Karpas-422 (cell line): ENCODE measurements around the gene RNF208. TPM values are rescaled to one million over a fixed set of nuclear protein-coding genes. Genes with fewer than 3 reads are reported as not detected.

Experiments used
- DNase-seq: peaks from one replicate; pipeline ENCODE4 v3.0.0-alpha.2; 2015
- H2AFZ ChIP-seq: fragments of 200-600 bp; sonication (generic); 2 replicates; pipeline ENCODE4 v1.6.1; 2014; ENCODE audit warnings: antibody characterized with exemption, low read length, mixed read lengths
- H3K27ac ChIP-seq: fragments of 200-600 bp; sonication (generic); 2 replicates; pipeline ENCODE4 v1.5.1; 2014; ENCODE audit warnings: mild to moderate bottlenecking, low read length, moderate library complexity
- H3K27me3 ChIP-seq: fragments of 200-600 bp; sonication (generic); 2 replicates; pipeline ENCODE4 v1.6.1; 2014; ENCODE audit warnings: low read length, mixed read lengths
- H3K36me3 ChIP-seq: fragments of 200-600 bp; sonication (generic); 2 replicates; pipeline ENCODE4 v1.6.1; 2014; ENCODE audit warnings: low read length, mixed read lengths; ENCODE audit not compliant: insufficient read depth
- H3K4me1 ChIP-seq: fragments of 200-600 bp; sonication (generic); 2 replicates; pipeline ENCODE4 v1.6.1; 2014; ENCODE audit warnings: mild to moderate bottlenecking, low read length, mixed read lengths
- H3K4me2 ChIP-seq: fragments of 200-600 bp; sonication (generic); 2 replicates; pipeline ENCODE4 v1.6.1; 2014; ENCODE audit warnings: low read length, low read depth, mild to moderate bottlenecking; ENCODE audit not compliant: poor library complexity, severe bottlenecking
- H3K4me3 ChIP-seq: fragments of 200-600 bp; sonication (generic); 2 replicates; pipeline ENCODE4 v1.5.1; 2014; ENCODE audit warnings: mild to moderate bottlenecking, antibody characterized with exemption, low read length, mixed read lengths
- H3K79me2 ChIP-seq: fragments of 200-600 bp; sonication (generic); 2 replicates; pipeline ENCODE4 v1.6.1; 2014; ENCODE audit warnings: mild to moderate bottlenecking, low read length, mixed read lengths
- H3K9ac ChIP-seq: fragments of 200-600 bp; sonication (generic); 2 replicates; pipeline ENCODE4 v1.6.0; 2014; ENCODE audit warnings: low read length
- H3K9me2 ChIP-seq: fragments of 200-600 bp; sonication (generic), shearing (Covaris generic); replicated peaks from 2 replicates; pipeline ENCODE4 v1.6.0; 2014; ENCODE audit warnings: mild to moderate bottlenecking, low read length, moderate library complexity; ENCODE audit not compliant: insufficient read depth
- H3K9me3 ChIP-seq: fragments of 300-700, 200-600 bp; sonication (generic); 2 replicates; pipeline ENCODE4 v1.6.1; 2014; ENCODE audit warnings: low read length, mixed read lengths
- H4K20me1 ChIP-seq: fragments of 200-600 bp; sonication (generic); 2 replicates; pipeline ENCODE4 v1.6.1; 2014; ENCODE audit warnings: mild to moderate bottlenecking, antibody characterized with exemption, low read length, low read depth; ENCODE audit not compliant: insufficient read depth
- total RNA-seq: library from RNA; depleted of rRNA; stranded (reverse); fragments of >200 nt; shearing (Covaris generic); gene quantifications from 2 replicates; pipeline ENCODE4 v1.2.3, GENCODE V29; 2014; ENCODE audit warnings: low replicate concordance

RNF208 gene
- total RNA-seq, 1 experiment from 2014 or later: 0.26 TPM

- H3K4me2 ChIP-seq: no peak overlapping the region
- peaks cover 43% of the 10 kb centered on the region for H3K4me1 ChIP-seq
- H3K4me3 ChIP-seq: no peak overlapping the region
- H3K27ac ChIP-seq: no peak overlapping the region
- no peaks in the 10 kb centered on the region for H3K27me3 ChIP-seq
- H3K79me2 ChIP-seq: no peaks in the 10 kb centered on the region
- no peaks in the 10 kb centered on the region for H3K9me3 ChIP-seq
- H3K9ac ChIP-seq: no peak overlapping the region
- H3K36me3 ChIP-seq: no peaks in the 10 kb centered on the region
- H4K20me1 ChIP-seq: peaks cover 30% of the 10 kb centered on the region; the same call in 1 of the 2 replicates
- H2AFZ ChIP-seq: no peak overlapping the region
- no peaks in the 10 kb centered on the region for H3K9me2 ChIP-seq
- no peak for DNase-seq
Measured at GRCh38 chr9:137233143-137233980, 11.3 kb upstream of the RNF208 start.

GRCh38 chr9:137232510-137232909 lies 10.5 kb upstream of the RNF208 start:
- H3K79me2 ChIP-seq: no peaks in the 10 kb centered on the region
- H3K9me3 ChIP-seq: no peaks in the 10 kb centered on the region
- peaks cover 35% of the 10 kb centered on the region for H3K4me1 ChIP-seq
- H3K36me3 ChIP-seq: no peaks in the 10 kb centered on the region
- H3K4me3 ChIP-seq: no peak overlapping the region
- H3K27ac ChIP-seq: no peak overlapping the region
- no peak overlapping the region for H2AFZ ChIP-seq
- H4K20me1 ChIP-seq: peaks cover 22% of the 10 kb centered on the region; the same call in 1 of the 2 replicates
- DNase-seq: no peak
- H3K27me3 ChIP-seq: no peaks in the 10 kb centered on the region
- no peak overlapping the region for H3K4me2 ChIP-seq
- H3K9ac ChIP-seq: no peak overlapping the region
- H3K9me2 ChIP-seq: no peaks in the 10 kb centered on the region

GRCh38 chr9:137232101-137232500 lies 10.1 kb upstream of the RNF208 start:
- Histone ChIP-seq H3K4me2 (no peak overlapping the region), H2AFZ (no peak overlapping the region), H3K27ac (no peak overlapping the region), H3K9me3 (no peaks in the 10 kb centered on the region), H3K4me1 (peaks cover 31% of the 10 kb centered on the region), H4K20me1 (peaks cover 20% of the 10 kb centered on the region; the same call in 1 of the 2 replicates), H3K79me2 (no peaks in the 10 kb centered on the region), H3K27me3 (no peaks in the 10 kb centered on the region), H3K9me2 (no peaks in the 10 kb centered on the region), H3K36me3 (no peaks in the 10 kb centered on the region), H3K9ac (no peak overlapping the region), H3K4me3 (no peak overlapping the region)
- DNase-seq: no peak

GRCh38 chr9:137231372-137232039 lies 9.5 kb upstream of the RNF208 start:
- no peak overlapping the region for H3K9ac ChIP-seq

GRCh38 chr9:137230705-137231371 lies 8.8 kb upstream of the RNF208 start, which contains the start of gene SLC34A3:
Gene SLC34A3, plus strand, starts transcription at chr9:137230901. Its CDS starts 802 bp downstream, at chr9:137231703.
- no peaks in the 10 kb centered on the region for H3K9me3 ChIP-seq
- H3K79me2 ChIP-seq: no peaks in the 10 kb centered on the region
- H3K4me2 ChIP-seq: no peak within 1 kb of the TSS
- peaks cover 18% of the 10 kb centered on the region; the same call in 1 of the 2 replicates for H4K20me1 ChIP-seq
- H3K9me2 ChIP-seq: no peaks in the 10 kb centered on the region
- no peak within 1 kb of the TSS for H2AFZ ChIP-seq
- H3K4me3 ChIP-seq: no peak within 1 kb of the TSS
- peaks cover 19% of the 10 kb centered on the region for H3K4me1 ChIP-seq
- H3K9ac ChIP-seq: no peak within 1 kb of the TSS
- no peak for DNase-seq
- no peaks in the 10 kb centered on the region for H3K36me3 ChIP-seq
- no peaks in the 10 kb centered on the region for H3K27me3 ChIP-seq
- H3K27ac ChIP-seq: no peak within 1 kb of the TSS

More at GRCh38 chr9:137231372-137232039, 9.5 kb upstream of the RNF208 start:
- H3K4me1 ChIP-seq: peaks cover 25% of the 10 kb centered on the region
- H3K27me3 ChIP-seq: no peaks in the 10 kb centered on the region
- no peaks in the 10 kb centered on the region for H3K36me3 ChIP-seq
- H2AFZ ChIP-seq: no peak overlapping the region
- no peak overlapping the region for H3K4me2 ChIP-seq
- H4K20me1 ChIP-seq: peaks cover 20% of the 10 kb centered on the region; the same call in 1 of the 2 replicates
- no peak overlapping the region for H3K27ac ChIP-seq
- H3K9me2 ChIP-seq: no peaks in the 10 kb centered on the region
- DNase-seq: no peak
- H3K9me3 ChIP-seq: no peaks in the 10 kb centered on the region
- H3K4me3 ChIP-seq: no peak overlapping the region
- H3K79me2 ChIP-seq: no peaks in the 10 kb centered on the region

- Histone ChIP-seq H3K4me2 (no peak overlapping the region), H4K20me1 (peaks cover 10% of the 10 kb centered on the region; the same call in 1 of the 2 replicates), H3K27me3 (no peaks in the 10 kb centered on the region), H3K79me2 (no peaks in the 10 kb centered on the region), H3K9me3 (no peaks in the 10 kb centered on the region), H3K9me2 (no peaks in the 10 kb centered on the region), H3K36me3 (no peaks in the 10 kb centered on the region), H2AFZ (no peak overlapping the region), H3K9ac (no peak overlapping the region), H3K4me3 (no peak overlapping the region), H3K4me1 (peaks cover 13% of the 10 kb centered on the region), H3K27ac (no peak overlapping the region)
- DNase-seq: no peak
Measured at GRCh38 chr9:137229903-137230704, 8.1 kb upstream of the RNF208 start.

- DNase-seq: no peak
- H3K4me1 ChIP-seq: peaks cover 10% of the 10 kb centered on the region
- no peak overlapping the region for H3K4me2 ChIP-seq
- H3K27ac ChIP-seq: no peak overlapping the region
- H3K79me2 ChIP-seq: no peaks in the 10 kb centered on the region
- H3K9me3 ChIP-seq: no peaks in the 10 kb centered on the region
- H3K9ac ChIP-seq: no peak overlapping the region
- H3K36me3 ChIP-seq: no peaks in the 10 kb centered on the region
- H3K9me2 ChIP-seq: no peaks in the 10 kb centered on the region
- no peak overlapping the region for H3K4me3 ChIP-seq
- H2AFZ ChIP-seq: no peak overlapping the region
- no peaks in the 10 kb centered on the region for H3K27me3 ChIP-seq
- peaks cover 2% of the 10 kb centered on the region; the same call in 1 of the 2 replicates for H4K20me1 ChIP-seq
Measured at GRCh38 chr9:137228968-137229896, 7.2 kb upstream of the RNF208 start.
